DOHH2 (cell line): Measurements from ENCODE around the gene SCTR.

Experiments
- H3F3A ChIP-seq: fragments of 200-600 bp; sonication (generic), shearing (Covaris generic); 2 replicates; pipeline ENCODE4 v1.6.0; 2016; ENCODE audit warnings: antibody characterized with exemption, mild to moderate bottlenecking; ENCODE audit not compliant: control insufficient read depth, insufficient read depth
- H3K27ac ChIP-seq: fragments of 200-600 bp; sonication (generic); 2 replicates; pipeline ENCODE4 v1.5.1; 2014; ENCODE audit warnings: low read depth, mild to moderate bottlenecking, low read length, moderate library complexity
- H3K27me3 ChIP-seq: fragments of 200-600 bp; sonication (generic); 2 replicates; pipeline ENCODE4 v1.6.1; 2014; ENCODE audit warnings: mild to moderate bottlenecking, low read length, mixed read lengths; ENCODE audit not compliant: control insufficient read depth
- H3K36me3 ChIP-seq: fragments of 200-600 bp; sonication (generic); 2 replicates; pipeline ENCODE4 v1.6.1; 2014; ENCODE audit warnings: mild to moderate bottlenecking, low read length, moderate library complexity, mixed read lengths; ENCODE audit not compliant: control insufficient read depth
- H3K4me1 ChIP-seq: fragments of 200-600 bp; sonication (generic); 2 replicates; pipeline ENCODE4 v1.6.1; 2014; ENCODE audit warnings: mild to moderate bottlenecking, low read length, mixed read lengths; ENCODE audit not compliant: control insufficient read depth
- H3K4me2 ChIP-seq: fragments of 200-600 bp; sonication (generic); 2 replicates; pipeline ENCODE4 v1.6.0; 2014; ENCODE audit warnings: mild to moderate bottlenecking, low read length, moderate library complexity
- H3K4me3 ChIP-seq: fragments of 200-600 bp; sonication (generic); 2 replicates; pipeline ENCODE4 v1.5.1; 2014; ENCODE audit warnings: mild to moderate bottlenecking, low read length, mixed read lengths
- H3K79me2 ChIP-seq: fragments of 200-600 bp; sonication (generic); 2 replicates; pipeline ENCODE4 v1.6.1; 2014; ENCODE audit warnings: mild to moderate bottlenecking, low read length, mixed read lengths; ENCODE audit not compliant: control insufficient read depth
- H3K9me2 ChIP-seq: fragments of 200-600 bp; sonication (generic); replicated peaks from 2 replicates; pipeline ENCODE4 v1.6.1; 2014; ENCODE audit warnings: mild to moderate bottlenecking, low read length, mixed read lengths; ENCODE audit not compliant: control insufficient read depth
- H3K9me3 ChIP-seq: fragments of 200-600 bp; sonication (generic); 2 replicates; pipeline ENCODE4 v1.6.1; 2014; ENCODE audit warnings: antibody characterized with exemption, low read length, mixed read lengths; ENCODE audit not compliant: control insufficient read depth, insufficient read depth
- H4K20me1 ChIP-seq: fragments of 200-600 bp; sonication (generic); 2 replicates; pipeline ENCODE4 v1.6.0; 2014; ENCODE audit warnings: low read depth, mild to moderate bottlenecking, antibody characterized with exemption, low read length, moderate library complexity; ENCODE audit not compliant: control insufficient read depth, insufficient read depth
- CTCF ChIP-seq: fragments of 200-600 bp; sonication (generic); IDR thresholded peaks from one replicate; pipeline ENCODE4 v1.5.1; 2014; ENCODE audit warnings: antibody characterized with exemption, mild to moderate bottlenecking, low read depth, low read length; ENCODE audit not compliant: poor library complexity, severe bottlenecking
- EZH2phosphoT487 ChIP-seq: fragments of 200-600 bp; sonication (generic); IDR thresholded peaks from 2 replicates; pipeline ENCODE4 v1.6.1; 2017; ENCODE audit warnings: borderline replicate concordance, mild to moderate bottlenecking, antibody characterized with exemption, low read length, moderate library complexity, mixed read lengths

Gene SCTR

GRCh38 chr2:119522671-119523070 is 1.6 kb downstream of the SCTR start:
- Histone ChIP-seq H3K4me3 (no peak overlapping the region), H3K4me2 (no peak overlapping the region), H3K27ac (no peak overlapping the region), H3K27me3 (peaks cover 15% of the 10 kb centered on the region), H3K9me2 (no peaks in the 10 kb centered on the region), H3K79me2 (no peaks in the 10 kb centered on the region), H3K4me1 (no peaks in the 10 kb centered on the region), H4K20me1 (no peaks in the 10 kb centered on the region), H3F3A (no peaks in the 10 kb centered on the region), H3K36me3 (no peaks in the 10 kb centered on the region), H3K9me3 (no peaks in the 10 kb centered on the region)
- no peak for TF ChIP-seq CTCF

GRCh38 chr2:119521433-119522050 is 2.7 kb downstream of the SCTR start:
- Histone ChIP-seq H3K27me3 (peaks cover 7% of the 10 kb centered on the region), H3K79me2 (no peaks in the 10 kb centered on the region), H3K4me1 (no peaks in the 10 kb centered on the region), H3K4me2 (no peak overlapping the region), H3K27ac (no peak overlapping the region), H3F3A (no peaks in the 10 kb centered on the region), H3K36me3 (no peaks in the 10 kb centered on the region), H3K9me2 (no peaks in the 10 kb centered on the region), H3K4me3 (no peak overlapping the region), H4K20me1 (no peaks in the 10 kb centered on the region), H3K9me3 (no peaks in the 10 kb centered on the region)
- TF ChIP-seq CTCF (no peak), EZH2phosphoT487 (no peak)

GRCh38 chr2:119520696-119521432 is 3.4 kb downstream of the SCTR start:
- Histone ChIP-seq H3K9me3 (no peaks in the 10 kb centered on the region), H4K20me1 (no peaks in the 10 kb centered on the region), H3K9me2 (no peaks in the 10 kb centered on the region), H3F3A (no peaks in the 10 kb centered on the region), H3K4me2 (no peak overlapping the region), H3K27ac (no peak overlapping the region), H3K79me2 (no peaks in the 10 kb centered on the region), H3K4me1 (no peaks in the 10 kb centered on the region), H3K4me3 (no peak overlapping the region), H3K27me3 (peaks cover 4% of the 10 kb centered on the region), H3K36me3 (no peaks in the 10 kb centered on the region)
- TF ChIP-seq CTCF = no peak
- no peak for TF ChIP-seq EZH2phosphoT487
